UCSD-AML1 (cell line): ENCODE data around the gene AMBRA1.

Source experiments
- DNase-seq: peaks from one replicate; lab custom pipeline; 2025; ENCODE audit not compliant: unreplicated experiment; lab: John Stamatoyannopoulos, UW

Gene AMBRA1

DNA sequence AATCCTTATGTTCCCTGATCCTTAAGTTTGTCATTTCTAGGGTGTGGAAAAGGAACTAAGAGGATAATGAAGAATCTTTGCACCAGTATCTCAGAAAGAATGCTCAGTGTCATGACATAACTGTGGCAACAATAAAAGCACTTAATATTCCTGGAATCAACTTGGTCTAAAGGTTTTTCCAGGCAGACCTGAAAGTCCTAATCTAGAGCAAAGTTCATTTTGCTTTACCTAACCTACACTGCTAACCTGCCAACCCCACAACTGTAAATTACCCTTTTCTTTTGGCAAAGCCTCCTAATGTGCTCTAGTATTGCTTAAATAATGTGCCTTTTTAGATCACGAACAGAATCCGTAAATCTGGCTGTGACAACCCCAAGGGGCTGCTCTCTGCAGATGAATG, 82.5 kb downstream of the AMBRA1 start:
- no peak for DNase-seq

DNA sequence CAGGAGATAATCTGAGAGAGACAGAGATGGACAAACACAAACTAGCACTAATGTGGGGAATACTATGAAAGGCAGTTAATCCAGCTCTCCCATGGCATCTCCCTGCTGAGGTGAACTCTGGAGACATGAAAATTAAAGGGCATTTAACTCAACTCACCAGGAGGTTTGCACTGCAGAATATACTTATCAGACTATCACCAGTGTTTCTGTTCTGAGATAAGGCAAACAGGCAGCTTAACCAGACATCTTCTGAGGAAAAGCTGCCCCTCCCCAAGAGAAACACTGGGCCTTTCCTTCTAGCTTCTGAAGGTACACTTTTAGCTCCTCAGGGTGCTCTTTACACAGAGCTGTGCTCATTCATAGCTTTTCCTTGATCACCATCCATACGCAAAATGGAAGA, 85.5 kb downstream of the AMBRA1 start:
- DNase-seq: no peak

DNA sequence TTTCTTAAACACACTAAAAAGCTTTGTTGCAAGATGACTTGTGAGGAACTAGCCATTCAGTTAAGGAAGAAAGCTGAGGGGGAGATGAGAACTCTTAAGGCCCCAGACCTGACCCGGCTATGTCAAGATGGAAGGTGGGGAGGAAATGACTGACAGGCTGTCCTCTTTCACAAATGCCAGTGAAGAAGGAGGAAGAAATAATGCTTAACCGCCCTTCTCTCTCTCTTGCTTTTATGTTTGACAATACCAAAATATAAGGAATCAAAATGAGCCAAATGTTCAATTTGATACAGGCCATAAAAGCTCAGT, 87.4 kb downstream of the AMBRA1 start:
- no peak for DNase-seq

DNA sequence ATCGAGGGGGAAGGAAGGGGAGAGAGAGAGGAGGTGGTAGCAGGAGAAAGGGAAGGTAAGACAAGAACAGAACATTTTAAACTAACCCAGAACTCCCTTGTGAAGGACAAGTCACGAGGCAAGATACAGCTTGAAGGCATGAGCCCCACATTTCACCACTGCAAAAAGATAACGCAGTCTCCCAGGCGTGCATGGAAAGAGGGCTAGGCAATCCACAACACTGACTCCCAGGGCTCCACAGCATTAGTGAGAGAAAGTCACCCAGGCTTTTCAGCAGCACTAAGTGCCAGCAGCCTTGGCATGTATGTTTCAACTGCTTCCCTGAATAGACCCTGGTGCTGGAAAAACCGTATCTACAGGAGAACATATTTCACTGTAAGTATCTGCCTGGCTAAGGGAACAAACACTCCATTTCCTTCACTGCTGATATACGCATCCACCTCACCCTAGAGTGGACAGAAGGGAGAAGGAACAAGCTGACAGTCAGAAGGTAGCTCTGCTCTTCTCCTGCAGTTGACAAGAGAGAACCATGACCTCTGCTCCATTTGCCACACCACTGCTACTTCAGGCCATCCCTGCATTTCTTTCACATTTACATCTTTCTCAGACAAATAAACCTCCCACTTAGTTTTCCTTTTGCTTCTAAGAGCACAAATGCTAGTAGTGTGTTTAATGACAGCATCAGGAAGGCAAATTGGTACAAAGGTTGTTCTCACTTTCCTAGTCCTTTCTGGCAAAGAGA, 87.9 kb downstream of the AMBRA1 start:
- no peak for DNase-seq

DNA sequence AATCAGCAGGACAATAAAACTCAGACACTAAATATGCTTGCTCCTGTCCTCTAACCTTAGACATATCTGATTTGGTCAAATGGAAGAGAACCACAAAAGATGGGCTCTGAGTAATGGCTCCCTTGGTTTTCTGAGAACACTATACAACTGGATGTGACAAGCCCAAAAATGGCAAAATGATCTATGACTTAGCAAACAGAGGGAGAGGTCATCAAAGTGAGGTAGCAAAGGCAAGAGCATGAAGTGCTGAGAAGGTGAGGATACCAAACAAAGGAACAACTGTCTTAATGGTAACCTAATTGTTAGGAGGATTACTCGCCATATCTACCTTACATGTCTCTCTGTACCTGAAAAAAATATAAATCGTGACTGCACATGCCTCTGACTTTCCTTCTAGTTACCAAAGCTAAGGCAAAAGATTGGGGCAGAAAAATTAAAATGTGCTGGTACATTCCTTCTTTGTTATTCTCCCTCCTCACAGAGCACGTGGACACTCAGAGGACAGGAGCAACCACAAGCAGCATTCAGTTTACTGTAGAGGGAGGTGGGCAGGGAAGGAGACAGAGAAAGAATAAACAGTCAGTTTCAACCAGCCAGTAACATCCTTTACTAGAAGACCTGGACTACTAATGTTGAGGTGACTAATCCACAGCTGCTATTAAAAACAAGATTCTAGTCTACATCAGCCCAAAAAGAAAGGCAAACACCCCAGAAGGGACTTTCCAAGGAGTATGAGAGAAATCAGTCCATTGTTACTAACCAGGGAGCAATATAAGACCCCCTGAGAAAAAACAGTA, 88.8 kb downstream of the AMBRA1 start:
- DNase-seq: no peak

DNA sequence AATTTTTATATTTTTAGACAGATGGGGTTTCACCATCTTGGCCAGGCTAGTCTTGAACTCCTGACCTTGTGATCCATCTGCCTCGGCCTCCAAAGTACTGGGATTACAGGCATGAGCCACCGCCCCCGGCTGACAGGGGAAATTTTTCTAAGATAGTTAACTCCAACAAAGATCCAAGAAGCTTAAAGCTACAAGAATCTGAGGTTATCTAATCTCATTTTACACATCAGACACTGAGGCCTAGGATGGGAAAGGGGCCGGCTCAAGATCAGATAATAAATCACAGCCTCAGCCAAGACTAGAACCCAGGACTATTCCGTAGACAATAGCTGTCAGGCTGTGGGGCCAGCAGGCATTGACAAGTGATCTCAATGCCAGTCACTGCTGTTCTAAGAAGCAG, 94.0 kb downstream of the AMBRA1 start:
- DNase-seq: no peak

DNA sequence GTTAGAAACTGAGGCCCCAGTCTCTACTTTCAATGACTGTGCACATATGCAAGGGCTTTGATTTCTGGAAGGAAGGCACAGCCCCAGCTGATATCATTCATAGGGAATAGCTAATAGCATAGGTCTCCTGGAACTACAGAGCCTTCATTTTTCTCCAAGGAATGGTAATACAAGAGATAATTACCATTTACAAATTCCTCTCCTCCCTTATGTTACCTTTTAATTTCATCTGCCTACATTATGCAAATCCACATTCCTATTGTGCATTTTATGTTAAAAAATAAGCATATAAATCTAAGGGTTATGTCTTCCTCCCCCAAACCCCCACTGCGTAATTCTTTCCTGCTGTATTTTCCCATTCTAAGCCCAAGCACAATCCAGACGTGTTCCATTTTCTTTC, 94.9 kb downstream of the AMBRA1 start:
- no peak for DNase-seq

DNA sequence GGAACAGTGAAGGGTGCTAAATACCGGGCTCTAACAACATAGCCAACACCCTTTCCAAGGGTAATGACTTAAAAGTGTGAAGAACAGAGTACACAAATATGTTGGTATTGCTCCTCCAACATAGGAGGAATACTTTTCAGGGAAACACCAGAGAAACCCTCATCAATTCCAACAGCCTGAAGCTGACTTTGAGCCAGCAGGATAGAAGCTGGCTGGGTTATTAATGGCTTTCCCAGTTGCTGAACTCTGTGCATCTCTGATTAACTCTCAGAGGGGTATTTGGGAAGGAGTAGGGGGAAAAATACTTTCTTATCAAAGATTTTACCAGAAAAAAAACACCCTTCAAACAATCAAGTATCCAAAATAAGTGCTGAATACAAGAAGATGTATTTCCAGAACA, 95.6 kb downstream of the AMBRA1 start:
- DNase-seq: no peak

DNA sequence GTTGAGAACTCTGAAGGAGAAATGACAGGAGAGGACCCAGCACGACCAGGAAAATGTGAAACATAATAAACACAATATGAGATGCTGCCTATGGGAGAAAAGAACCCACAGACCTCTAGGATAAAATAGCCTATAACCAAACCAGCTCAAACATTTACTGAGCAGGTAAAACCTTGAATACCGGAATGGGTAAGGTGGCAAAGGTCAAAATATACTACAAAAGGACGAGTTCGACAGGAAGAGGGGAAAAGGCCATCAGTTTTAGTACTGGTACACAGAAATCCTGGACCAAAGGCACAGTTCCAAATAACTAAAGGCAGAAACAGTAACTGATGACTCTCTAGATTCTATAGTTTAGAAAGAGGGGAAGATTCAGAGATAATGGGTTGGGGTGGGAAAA, 96.3 kb downstream of the AMBRA1 start:
- no peak for DNase-seq

DNA sequence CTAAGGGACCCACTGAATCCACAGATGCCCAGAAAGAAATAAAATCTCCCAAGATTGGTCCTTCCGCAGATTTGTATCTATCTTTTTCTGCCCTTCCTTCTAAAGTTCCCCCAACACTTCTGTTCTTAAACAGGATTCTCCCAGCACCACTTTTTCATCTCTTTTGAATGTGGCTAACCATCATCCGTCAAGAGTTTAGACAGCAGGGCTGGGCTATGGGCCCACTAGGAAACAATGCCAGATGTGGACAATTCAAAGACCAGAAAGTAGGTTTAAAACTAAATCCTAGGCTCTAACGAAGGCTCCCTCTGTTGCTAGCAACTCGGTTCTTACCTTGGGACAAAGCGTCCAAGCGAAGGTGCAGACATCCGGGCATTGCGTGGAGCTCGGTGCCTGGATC, 100.0 kb downstream of the AMBRA1 start:
- DNase-seq: no peak

DNA sequence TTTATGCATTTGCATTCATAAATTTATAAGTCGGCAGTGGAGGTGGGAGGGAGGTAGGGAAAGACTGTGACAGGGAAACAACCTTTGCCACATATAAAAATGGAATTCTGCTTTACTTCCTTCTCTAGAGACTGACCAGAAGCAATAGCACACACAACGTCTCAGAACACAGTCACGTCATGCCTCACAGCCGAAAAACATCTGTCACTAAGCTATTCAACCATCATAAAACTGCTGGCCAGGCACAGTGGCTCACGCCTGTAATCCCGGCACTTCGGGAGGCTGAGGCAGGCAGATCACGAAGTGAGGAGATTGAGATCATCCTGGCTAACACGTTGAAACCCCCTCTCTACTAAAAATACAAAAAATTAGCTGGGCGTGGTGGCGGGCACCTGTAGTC, 101.3 kb downstream of the AMBRA1 start:
- DNase-seq: no peak

DNA sequence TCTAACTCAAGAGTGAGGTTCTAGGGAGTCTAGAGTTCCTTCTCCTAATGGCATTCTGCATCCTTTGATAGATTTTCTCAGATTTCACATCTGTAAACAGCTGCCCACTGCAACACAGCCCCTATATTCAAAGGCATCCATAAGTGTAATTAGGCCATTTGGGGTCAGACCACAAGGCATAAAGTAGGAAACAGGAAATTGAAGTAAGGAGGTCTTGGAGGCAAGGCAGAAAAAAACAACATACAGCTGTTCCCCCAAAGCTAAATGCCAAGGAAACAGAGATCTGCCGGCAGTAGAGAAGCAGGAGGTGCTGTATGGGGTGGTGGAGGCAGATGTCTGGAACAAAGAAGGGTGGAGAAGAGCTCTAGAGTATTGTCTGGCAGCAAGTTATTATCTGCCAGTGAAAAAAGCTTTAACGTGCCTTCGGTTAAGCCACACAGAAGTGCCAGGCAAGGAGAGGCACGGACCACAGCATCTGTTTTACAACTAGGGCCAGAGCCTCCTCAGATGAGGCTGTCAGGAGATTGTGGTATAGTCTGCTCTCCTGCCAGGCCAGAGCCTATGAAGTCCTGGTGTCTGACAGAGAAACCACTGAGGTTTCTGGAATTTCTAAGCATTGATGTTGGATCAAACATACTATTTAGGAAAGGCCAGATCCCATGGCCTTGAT, 102.0 kb downstream of the AMBRA1 start:
- DNase-seq: no peak

DNA sequence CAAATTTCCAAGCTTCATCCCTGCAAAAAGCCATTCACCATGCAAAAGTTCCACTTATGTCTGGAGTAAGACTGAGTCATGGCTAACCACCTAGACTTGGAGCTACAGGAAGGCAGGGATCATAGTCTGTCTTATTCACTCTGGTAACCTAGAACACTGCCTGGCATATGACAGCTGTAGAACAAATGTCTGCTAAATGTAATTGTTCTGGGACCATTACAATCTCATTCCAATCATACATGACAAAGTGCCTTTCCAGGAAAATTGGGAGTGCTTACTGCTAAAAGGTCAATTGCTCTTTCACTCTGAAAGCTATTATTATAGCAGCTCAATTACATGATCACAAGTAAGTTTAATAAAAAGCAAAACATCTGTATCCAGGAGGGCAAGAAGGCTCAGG, 103.2 kb downstream of the AMBRA1 start:
- no peak for DNase-seq

DNA sequence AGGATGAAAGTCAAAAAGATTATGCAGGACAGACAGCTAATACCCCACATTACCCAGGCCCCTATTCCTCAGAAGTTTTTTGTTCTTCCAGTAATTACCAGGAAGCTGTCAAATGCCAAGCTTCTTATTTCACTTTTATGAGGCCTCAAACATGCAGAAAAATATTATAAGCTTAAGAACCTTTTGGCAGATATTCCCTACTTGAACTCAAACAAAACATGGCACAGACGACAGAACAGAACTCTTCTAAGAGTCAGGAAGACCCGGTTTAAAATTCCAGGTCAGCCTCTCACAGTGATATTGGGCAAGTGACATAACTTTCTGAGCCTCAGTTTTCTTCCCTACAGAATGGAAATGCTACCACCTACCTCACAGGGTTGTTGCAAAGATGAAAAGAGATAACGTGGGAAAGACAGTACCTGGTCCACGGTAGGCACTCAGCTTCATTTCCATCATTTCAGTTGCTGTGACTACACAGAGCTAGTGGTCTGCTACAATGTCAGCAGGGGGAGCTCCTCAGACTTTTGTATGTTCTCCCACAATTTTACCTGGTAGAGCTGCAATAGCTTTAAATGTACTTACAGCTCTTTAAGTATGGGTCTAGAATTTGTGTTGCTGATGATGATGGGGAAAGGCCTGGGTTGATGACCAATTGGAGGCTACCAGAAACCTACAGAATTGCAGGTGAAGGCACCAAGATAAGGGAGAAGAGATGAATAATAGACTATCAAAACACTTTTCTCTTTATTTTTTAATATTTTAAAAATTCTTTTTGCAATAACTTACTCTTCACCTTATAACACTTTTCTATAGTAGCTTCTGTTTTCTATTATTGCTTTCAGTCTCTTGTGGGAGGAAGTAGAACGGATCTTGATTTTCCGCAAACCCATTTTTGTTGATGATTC, 103.9 kb downstream of the AMBRA1 start:
- DNase-seq: peak; percentile 13

DNA sequence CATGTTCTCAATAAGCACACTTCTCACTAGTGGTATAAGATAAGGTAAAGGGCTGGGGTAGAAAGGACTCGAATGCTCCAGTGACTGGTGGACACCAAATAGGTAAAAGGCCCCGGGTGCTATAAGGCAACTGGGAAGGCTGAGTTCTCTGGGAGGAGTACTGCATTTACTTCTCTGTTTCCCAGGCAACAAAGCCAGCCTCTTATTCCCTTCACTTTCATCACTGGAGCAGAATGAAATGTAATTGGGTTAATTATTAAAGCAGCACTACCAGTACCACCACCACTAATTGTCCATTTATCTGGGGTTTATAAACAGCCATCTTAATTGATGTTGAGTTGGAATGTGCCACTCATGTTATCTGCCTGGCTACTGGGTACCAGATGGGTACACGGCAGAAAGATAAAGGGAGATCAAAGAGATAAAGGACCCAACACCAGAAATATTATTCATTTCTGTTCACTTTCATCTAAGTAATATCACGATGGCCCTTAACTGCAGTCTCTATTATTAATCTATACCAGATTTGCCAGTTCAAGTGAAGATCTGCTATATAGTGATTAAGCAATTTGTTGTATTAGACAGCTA, 107.9 kb downstream of the AMBRA1 start:
- DNase-seq: no peak

DNA sequence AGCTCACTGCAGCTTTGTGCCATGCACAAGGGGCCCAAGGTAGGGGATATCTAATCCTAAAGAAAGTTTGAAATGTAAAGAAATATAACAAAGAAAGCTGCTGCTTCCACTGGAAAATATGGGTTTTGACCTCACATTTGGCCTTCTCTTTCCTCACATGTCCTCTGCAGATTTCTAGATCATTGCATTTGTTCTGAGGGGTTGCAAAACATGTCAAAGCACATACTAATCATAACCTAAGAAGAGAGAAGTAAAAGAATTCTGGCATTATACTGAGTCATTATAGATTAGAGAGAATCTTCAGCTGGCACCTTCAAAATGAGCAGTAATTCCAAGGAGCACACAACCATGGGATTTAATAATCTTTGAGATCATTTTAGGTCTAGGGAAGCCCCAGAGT, 109.7 kb downstream of the AMBRA1 start:
- DNase-seq: no peak

DNA sequence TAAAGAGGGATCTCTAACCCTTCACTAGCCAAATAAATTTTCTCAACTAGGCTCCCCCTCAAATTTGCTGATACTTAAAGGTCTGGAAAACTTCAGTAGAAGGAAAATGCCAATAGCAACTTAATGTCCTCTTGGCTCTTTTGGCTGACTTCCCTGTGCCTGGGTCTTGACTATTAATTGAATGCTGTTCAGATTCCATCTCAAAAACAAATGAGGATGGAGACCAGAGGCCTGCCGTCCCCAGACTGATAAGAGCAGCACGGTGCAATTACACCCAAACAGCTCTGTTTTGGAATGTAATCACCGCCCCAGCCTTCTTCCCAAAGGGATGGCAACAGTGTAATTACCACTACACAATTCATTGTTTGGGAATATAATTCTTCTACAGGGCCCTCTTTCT, 112.9 kb downstream of the AMBRA1 start:
- DNase-seq: no peak

DNA sequence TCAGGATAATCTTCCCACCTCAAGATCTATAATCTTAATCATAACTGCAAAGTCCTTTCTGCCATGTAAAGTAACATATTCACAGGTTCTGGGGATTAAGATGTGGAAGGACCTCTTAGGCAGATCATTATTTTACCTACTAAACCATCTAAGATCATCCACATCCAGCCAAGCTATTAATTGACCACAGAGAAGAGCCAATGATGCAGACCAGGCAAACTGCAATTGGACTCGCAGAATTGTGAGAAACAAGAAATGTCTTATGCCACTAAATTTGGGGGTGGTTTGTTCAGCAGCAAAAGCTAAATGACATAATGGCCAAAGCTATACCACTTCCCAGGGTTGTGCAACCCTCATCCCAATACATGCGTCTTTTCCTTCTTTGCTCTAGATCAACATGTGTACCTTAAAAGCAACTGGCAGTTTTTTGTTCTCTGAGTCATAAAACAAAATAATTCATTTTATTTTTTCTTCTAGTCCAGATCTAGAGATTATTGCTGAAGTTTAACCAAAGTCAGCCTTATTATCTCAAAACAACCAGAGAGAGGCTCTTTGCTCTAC, 113.6 kb downstream of the AMBRA1 start:
- DNase-seq: no peak

DNA sequence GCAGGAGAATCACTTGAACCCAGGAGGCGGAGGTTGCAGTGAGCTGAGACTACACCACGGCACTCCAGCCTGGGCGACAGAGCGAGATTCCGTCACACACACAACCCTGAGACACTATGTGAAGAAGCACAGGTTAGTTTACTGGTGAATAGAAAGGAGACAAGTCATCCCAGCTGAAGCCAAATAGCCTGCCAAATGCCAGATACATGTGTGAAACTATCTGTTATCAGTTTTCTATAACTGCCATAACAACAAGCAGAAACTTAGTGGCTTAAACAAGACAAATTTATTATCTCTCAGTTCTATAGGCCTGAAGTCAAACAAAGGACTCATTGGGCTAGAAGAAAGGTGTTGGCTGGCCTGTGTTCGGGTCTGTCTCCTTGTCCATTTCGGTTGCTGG, 114.2 kb downstream of the AMBRA1 start:
- no peak for DNase-seq

DNA sequence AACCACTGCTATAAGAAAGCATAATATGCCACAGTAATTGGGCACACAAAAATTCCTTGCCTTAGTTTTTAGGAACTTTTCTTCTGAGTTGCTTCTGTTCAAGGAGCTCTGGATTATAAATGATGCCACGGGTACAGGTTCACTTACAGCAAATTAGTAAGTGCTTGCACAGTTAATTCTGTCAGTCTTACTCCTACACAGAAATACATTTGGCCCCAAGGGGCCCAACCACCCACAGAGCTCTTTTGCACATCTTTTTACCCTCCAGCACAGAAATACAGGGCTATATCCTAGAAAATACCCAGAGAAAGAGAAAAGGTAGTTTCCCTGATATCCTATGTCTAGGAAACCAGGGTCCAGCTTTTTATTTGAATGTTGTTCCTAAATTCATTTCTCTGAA, 115.6 kb downstream of the AMBRA1 start:
- DNase-seq: no peak

DNA sequence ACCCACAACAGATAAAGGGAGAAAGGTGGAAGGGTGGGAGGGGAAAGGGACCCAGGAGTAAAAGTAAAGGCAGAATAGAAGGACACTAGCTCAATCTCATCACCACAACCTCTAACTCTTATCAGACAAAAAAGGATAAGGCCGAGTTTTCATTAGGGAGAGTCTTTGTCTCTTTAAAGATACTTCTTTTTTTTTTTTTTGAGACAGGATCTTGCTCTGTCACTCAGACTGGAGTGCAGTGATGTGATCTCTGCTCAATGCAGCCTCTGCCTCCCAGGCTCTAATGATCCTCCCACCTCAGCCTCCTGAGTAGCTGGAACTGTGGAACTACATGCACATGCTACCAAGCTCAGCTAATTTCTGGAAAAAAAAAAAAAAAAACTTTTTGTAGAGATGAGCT, 116.7 kb downstream of the AMBRA1 start:
- DNase-seq: no peak
